ENCODE results near the gene DACT3. TPM values are rescaled to one million over a fixed set of nuclear protein-coding genes. Genes with fewer than 3 reads are reported as not detected.

The DACT3 gene
- total RNA-seq, 1 donor from 2014 or later: 31.0 TPM

DNA sequence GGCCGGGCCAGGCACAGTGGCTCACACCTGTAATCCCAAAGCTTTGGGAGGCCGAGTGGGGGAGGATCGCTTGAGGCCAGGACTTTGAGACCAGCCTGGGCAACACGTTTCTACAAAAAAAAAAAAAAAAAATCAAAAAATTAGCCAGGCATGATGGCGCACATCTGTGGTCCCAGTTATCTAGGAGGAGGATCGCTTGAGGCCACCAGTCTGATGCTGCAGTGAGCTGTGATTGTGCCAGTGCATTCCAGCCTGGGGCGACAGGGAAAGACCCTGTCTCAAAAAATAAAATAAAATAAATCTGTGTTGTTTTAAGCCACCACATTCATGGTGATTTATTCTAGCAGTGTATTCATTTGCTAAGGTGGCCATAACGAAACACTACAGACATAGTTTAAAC lies 4.1 kb upstream of the DACT3 start:
- DNase-seq (ENCODE audit: low spot score): no peak

DNA sequence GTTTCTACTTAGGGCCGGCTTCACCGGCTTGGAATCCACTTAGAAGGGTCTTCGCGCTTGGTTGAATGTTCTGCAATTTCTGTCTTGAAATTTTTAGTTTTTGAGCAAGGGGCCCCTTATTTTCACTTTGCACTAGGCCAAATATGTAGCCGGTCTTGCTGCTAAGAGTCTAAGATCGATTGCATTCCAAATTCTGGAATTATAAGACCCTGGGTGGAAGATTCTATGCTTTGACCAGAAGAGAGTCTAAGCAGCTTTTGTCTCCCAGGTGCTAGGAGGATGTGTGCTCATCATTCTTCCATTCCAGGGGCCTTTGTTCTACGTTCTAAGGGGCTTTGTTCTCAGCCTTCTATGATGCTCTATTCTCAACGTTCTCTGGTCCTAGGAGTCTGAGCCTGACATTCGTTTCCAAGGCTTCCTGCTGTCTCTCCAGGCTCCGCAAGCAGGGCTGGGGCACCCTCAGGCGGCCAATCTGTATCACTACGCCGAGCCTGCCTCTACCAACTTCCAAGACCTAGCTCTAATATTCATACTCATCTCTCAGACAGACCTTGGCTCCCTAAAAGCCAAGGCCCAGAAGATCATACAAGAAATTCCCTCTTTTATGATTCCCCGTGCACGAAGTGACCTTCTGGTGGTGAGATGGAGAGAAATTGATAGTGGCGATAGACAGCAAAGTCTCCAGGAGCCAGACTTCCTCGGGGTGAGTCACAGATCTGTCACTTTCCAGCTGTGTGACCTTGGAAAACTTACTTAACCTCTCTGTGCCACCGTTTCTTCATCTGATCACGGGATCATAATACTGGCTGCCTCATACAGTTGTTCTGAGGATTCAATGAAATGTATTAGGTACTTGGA lies 982 bp upstream of the DACT3 start:
- peak; percentile 87 for DNase-seq (ENCODE audit: low spot score)

DNA sequence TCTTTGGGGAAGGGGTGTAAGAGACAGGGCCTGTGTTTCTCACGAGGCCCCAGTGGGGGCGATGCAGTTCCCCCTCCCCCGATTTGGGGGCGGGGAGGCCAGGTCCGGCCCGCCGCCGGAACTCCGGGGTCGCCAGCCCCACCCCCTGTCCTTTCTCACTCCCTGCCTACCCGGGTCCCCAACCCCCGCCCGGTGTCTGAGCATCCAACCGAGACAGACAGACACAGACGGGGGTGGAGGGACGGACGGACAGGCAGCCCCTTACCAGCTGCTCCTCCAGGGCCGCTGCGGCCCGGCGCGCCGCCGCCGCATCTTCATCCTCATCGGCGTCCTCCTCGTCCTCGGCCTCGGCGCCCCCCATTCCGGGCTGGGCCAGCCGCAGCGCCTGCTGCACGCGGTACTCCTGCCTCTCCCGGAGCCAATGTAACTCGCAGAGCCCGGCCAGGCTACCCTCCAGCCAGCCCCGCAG lies 397 bp downstream of the DACT3 start:
- DNase-seq (ENCODE audit: low spot score): peak; percentile 24

DNA sequence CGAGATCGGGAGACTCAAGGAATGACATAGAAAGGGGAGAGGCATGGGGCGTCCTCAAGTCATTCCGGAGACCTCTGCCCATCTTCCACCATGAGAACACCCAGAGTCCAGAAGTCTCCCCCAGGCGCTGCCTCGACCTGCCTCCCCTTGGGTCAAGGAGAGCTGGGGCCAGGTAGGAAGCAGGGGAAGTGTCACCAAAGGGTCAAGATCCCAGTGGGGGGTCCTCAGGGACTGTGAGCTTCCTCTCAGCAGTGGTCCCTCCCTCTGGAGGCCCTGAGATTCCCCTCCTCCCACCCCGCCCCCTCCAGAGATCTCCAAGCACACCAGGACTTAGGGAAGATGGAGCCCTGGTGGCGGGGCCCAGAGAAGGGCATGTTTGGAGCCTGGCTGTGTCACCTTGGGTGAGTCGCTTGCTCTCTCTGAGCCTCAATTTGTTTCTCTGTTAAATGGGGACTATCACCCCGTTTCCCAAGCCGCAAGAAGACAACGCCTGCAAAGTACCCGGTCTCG lies 919 bp downstream of the DACT3 start:
- peak; percentile 18 for DNase-seq (ENCODE audit: low spot score)

DNA sequence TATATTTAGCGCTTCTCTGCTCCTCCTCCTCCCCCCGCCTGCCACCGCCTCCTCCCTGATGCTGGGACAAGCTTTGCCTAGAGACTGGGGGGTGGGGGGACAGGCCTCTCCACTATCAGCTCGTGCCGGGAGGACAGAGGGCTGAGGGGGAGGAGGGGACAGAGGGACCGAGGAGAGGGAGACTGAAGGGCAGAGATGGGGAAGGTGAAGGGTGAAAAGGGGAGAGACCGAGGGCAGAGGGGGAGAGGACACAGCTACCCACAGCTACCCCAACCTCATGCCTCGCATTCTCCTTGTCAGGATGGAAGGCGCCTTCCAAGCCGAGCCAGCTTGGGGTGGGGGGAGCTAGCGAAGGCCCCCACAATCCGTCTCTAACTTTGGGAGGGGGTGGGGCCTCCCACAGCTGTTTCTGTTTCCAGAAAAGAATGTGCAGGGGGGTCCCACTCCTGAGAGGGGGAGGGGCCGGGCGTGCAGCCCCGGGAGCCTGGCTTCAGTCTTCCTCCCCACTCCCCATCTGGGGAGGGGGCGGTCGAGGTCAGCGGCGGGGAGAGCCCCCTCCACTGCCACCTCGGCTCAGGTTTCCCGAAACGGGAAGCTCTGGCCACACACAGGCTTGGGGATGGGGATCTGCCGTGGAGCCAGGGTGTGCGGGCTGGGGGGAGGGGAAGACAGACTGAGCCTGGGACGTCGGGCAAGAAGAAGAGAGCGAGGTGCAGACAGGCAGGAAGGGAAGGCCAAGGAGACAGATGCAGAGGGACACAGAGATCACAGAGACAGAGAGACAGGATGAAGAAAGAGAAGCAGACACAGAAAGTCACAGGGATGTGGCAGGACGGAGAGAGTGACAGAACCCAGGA lies 1.6 kb downstream of the DACT3 start:
- DNase-seq (ENCODE audit: low spot score): peak; percentile 21

DNA sequence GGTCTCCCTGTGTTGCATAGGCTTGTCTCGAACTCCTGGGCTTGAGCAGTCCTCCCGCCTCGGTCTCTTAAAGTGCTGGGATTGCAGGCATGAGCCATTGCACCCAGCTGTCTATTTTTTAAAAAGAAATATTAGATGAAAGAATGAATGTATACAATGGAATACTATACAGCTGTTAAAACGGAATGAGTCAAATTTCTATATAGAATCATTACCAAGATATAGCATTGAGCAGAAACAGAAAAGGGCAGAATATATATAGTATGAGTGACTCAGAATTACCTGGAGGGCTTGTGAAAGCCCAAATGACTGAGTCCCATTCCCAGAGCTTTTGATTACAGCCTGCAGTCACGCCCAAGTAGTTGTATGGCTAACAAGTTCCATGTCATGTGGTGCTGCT lies 4.4 kb downstream of the DACT3 start:
- DNase-seq (ENCODE audit: low spot score): no peak

DNA sequence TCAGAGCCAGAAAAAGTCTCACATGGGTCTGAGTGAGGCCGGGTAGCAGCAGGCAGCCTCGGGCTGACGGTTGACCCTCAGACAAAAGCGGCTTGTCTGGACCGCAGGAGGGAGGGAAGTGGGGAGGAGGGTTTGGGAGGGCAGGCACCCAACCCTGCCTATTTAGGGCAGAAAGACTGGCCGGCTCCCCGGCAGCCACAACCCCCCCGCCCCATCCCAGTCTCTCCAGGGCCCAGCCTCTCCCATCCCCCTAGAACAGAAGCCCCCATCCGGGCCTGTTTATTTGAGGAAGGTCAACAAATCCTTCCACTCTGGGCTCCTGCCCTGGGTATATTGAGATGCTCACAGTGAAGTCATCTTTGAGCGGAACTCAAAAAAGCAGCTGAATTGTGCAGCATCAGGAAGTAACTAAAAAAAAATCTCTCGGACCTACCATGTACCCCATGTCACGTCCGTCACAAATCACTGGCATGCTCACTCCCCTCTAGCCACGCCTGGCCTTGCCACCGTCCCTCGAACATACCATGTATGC lies 6.3 kb downstream of the DACT3 start:
- no peak for DNase-seq (ENCODE audit: low spot score)

DNA sequence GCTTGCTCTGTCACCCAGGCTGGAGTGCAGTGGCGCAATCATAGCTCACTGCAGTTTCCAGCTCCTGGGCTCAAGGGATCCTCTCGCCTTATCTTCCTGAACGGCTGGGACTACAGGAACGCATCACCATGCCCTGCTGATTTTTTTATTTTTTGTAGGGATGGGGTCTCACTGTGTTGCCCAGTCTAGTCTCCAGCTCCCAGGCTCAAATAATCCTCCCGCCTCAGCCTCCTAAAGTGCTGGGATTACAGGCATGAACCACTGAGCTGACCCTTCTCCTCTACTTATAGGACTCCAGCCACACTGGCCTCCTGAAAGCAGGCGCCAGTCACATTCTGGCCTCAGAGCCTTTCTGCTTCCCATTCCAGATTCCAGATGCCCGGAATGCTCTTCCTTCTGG lies 10.5 kb downstream of the DACT3 start:
- no peak for DNase-seq (ENCODE audit: low spot score)

DNA sequence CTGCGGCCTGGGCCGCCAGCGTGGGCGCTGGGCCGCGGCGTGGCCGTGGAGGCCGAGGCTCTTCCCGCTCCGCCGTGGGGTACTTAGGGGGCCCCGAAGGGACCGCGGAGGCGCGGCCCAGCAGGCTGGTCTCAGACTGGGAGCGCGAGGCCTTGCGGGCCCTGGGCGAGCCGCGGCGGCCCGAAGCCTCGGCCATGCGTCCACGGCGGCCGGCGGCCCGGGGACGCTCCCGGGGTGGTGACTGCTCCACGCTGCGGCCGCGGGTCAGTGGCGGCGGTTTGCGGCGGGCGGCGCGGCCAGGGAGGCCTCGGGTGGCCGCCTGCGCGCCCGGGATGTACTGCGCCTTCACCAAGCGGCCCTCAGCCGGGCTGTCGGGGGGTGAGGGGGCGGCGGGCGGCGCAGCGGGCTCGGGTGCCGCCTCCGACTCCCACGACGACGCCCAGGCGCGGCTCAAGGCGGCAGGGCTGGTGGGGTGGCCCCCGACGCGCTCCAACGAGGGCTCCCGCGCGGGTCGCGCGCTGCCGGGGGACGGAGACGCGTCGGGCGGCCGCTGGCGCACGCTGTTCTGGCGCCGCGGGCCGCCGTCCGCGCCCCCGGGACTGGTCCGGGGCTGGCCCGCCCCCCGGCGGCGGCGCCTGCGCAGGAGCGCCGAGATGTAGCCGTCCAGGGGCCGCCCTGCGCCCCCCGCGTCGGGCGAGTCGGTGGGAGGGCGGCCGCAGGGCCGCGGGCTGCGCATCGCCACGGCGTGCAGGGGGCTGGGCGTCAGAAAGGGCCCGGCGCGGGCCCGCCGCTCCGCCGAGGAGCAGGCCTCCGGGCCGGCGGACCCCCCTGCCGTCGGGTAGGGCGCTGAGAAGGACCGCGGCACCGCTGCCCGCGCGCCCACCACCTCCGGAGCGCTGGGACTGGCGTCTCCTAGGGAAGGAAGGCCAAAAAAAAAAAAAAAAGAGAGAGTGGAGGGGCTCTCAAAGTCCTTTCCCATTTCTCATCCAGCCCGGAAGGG lies 11.7 kb downstream of the DACT3 start:
- DNase-seq (ENCODE audit: low spot score): no peak

DNA sequence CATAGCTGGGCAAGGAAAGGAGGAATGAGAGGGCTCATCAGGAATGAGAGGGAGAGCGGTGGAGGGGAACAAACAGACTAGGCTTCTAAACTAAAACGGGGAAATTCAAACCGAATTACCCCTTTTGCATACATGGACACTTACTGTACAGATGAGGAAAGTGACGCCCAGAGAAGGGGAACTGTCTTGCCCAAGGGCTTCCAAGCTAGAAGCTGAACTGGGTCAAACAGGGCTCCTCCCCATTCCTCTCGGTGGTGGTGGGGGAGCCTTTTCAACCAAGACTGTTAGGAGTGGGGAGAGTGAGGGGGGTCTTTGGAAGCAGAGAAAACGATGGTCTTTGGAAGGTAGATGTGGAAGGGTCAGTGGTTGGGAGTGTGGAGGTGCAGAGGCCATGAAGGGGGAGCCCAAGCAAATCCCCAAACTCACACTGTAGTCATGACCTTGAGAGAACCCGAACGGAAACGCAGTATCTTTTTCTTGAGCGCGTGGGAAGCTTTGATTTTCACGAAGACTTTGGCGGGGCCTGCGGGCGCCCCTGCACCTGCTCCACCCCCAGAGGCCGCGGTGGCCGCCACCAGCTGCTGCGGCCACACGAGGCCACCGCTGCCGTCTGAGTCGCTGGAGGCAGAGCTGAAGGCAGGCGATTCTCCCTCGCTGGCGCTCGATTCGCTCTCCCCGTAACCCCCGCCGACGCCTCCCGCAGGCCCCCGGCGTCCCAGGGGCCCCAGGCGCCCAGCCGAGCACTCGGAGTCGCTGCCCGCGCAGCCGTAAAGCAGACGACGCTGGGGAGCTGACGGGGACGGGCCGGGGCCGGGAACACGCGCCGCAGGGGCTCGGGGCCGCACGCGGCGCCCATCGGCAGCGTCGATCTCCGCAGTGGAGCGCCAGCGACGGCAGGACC lies 12.7 kb downstream of the DACT3 start:
- no peak for DNase-seq (ENCODE audit: low spot score)

DNA sequence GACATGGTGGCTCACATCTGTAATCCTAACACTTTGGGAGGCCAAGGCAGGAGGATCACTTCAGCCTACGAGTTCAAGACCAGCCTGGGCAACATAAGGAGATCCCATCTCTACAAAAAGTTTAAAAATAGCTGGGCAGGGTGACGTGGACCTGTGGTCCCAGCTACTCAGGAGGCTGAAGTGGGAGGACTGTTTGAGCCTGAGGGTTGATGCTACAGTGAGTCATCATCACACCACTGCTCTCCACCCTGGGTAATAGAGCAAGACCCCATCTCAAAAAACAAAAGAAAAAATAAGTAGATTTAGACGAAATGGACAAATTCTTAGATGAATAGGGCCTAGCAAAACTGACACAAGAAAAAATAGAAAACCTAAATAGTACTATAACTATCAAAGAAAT lies 14.6 kb downstream of the DACT3 start:
- DNase-seq (ENCODE audit: low spot score): no peak

DNA sequence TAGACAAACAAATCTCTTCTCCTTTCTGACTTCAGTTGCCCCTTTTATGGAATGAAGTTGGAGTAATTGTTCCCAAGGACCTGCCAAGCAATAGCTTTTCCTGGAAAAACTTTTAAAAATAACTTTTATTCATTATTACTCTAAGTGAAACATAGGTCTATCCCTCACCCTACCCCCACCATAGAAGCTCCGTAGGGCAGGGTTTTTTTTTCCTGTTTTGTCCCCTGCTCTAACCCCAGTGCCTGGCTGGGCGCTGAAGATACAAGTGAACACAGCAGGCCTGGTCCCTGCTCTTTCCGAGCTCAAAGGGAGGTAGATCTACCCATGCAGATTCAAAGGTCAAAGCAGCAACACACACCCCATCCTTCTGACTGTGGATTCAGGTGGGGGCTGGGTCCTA lies 16.3 kb downstream of the DACT3 start:
- no peak for DNase-seq (ENCODE audit: low spot score)

DNA sequence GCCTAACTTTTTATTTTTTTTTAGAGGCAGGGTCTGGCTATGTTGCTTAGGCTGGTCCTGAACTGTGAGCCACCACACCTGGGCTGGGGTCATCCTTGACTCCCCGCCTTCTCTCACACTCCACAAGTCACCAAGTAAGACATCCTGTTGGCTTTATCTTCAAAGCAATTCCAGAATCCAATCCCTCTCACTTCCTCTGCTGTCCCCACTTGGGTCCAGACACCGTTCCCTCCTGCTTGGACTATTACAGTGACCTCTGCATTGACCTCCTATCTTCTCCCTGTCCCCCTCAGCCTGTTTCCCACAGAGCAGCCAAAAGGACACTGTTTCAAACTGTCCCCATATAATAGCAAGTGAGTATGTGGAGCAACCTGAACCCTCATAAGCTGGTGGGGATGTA lies 20.3 kb downstream of the DACT3 start:
- no peak for DNase-seq (ENCODE audit: low spot score)

DNA sequence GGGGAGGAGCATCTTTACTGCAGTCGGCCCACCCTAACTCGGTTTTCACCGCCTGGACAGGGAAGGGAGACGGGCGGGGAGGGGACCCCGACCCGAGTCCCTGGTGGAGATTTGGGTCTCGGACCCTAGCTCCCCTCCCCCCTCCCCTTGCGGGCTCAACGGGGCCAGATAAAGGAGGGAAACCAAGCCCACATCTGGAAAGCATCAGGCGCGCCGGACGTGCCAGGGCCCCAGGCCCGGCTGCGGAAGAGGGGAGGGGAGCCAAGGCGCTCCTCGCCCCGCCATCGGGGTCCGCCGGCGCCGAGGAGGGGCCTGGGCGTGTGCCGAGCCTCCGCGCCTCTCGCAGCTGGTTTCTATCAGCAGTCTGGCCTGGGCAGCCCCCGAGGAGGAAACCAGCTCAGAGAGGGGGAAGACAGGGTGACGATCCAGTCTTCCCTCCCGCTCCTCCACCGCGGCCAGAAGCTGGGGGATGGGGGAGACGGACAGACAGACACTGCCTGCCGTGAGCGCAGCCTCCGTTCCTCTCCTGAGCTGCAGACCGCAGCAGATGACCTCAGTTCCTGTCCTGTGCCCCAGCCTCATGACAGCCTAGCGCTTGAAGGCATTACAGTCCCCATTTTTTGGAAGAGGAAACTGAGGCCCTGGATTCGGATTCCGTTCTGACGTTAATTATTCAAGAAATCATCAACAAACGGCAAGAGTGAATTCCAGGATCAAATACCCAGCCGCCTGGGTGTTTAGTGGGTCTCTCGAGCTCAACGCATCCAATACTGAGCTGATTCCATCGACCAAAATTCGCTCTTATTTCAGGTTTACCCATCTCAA lies 21.4 kb downstream of the DACT3 start:
- DNase-seq (ENCODE audit: low spot score): peak; percentile 43

DNA sequence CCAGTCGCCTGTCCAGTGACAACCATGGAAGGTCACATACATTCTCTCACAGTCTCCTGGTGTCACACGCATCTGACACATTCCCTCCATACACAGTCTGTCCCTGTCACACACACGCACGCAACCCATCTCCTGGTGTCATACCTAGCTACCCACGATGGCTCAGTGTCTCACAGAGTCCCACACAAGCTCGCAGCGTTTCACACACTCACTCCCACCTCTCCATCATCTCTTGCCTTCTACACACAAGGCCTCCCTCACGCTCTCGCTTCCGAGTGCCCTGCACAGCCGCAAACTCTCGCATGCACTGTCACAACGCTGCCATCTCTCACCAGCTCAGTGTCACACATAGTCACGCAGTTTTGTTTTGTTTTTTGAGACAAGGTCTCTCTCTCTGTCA lies 23.8 kb downstream of the DACT3 start:
- no peak for DNase-seq (ENCODE audit: low spot score)

DNA sequence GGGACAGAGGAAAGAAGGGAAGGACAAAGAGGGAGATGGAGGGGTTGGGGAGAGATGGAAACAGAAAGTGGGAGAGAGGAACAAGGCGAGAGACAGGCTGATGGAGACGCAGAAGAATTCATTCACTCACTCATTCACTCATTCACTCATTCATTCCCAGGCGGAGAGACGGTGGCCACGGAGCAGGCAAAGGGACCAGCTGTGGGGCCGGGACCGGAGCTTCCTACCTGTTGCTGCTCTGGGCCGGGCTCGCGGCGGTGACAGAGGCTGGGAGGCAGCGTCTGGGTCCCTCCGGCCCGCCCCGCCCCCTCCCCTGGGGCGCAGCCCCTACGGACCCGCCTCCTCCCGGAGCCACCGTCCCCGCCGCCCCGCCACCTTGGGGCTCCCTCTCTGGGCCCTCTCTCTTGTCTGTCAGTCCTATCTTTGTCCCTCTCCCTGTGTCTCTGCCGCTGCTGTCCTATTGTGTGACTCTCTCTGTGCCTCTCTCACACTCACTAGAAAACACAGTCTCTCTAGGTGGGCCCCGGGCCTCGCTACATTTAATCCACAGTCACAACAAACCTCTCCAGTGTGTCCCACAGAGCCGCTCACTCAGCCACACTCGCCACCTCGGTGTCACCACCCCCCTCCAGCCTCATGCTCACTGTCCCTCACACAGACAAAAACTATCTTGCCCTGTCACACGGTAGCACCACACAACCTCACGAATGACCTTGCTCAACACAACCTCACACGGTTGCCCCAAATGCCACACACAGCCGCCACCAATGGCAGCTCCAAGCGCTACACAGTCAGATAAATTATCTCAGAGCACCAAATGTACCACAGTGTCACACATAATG lies 24.8 kb downstream of the DACT3 start, which contains the start of gene GNG8:
Gene GNG8 (minus strand): TSS at position 283 of the 842 bp plus-strand sequence. CDS start 1,520 bp downstream, outside the sequence.
- no peak for DNase-seq (ENCODE audit: low spot score)

DNA sequence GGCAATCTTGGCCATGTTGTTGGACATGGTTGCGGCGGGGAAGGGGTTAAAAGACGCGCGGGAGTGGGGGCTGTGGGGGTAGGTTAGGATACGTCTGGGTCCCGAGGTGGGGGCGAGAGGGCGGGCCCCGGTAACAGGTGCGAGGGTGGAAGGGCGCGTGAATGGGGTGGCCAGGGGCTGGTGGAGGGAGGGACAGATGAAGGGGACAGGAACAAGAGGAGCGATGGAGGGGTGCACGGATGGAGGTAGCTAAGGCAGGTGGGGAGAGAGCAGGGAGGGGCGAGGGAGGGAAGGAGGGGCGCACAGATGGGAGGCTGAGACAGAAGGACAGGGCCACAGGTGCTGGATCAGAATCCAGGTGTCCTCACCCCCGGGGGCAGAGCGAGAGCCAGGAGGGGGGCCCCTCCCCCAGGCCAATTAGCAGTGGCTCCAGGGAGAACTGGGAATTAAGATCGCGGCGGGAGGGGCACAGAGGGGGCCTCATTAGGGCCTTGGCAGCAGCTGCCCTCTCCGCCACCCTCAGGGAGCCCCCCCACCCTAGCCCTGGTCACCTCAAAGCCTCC lies 26.2 kb downstream of the DACT3 start:
- no peak for DNase-seq (ENCODE audit: low spot score)

Measured in mucosa of gallbladder (tissue), 1 donor.